SK-N-SH treated with all-trans-retinoic acid at 6 μM for 48 hours (cell line): ENCODE results near the gene CD207.

Experiments
- CREB5 ChIP-seq: fragments of 250-450 bp; sonication (Bioruptor Pico); IDR thresholded peaks from 2 replicates; pipeline ENCODE4 v1.5.1; 2020; ENCODE audit warnings: low read depth, mild to moderate bottlenecking, moderate library complexity
- ESRRG ChIP-seq: fragments of 250-450 bp; sonication (Bioruptor Pico); IDR thresholded peaks from 2 replicates; pipeline ENCODE4 v1.6.1; 2021; ENCODE audit warnings: mild to moderate bottlenecking
- OSR1 ChIP-seq: fragments of 250-450 bp; sonication (Bioruptor Pico); IDR thresholded peaks from 2 replicates; pipeline ENCODE4 v1.8.0; 2022; ENCODE audit warnings: moderate library complexity, mild to moderate bottlenecking, inconsistent platforms
- PATZ1 ChIP-seq: fragments of 250-450 bp; sonication (Bioruptor Pico); IDR thresholded peaks from 2 replicates; pipeline ENCODE4 v1.8.0; 2020; ENCODE audit warnings: mild to moderate bottlenecking, moderate library complexity, borderline replicate concordance
- POU6F1 ChIP-seq: fragments of 250-450 bp; sonication (Bioruptor Pico); IDR thresholded peaks from 2 replicates; pipeline ENCODE4 v1.8.0; 2021; ENCODE audit warnings: low read depth, mild to moderate bottlenecking, moderate library complexity, borderline replicate concordance
- ZC3H10 ChIP-seq: fragments of 250-450 bp; sonication (Bioruptor Pico); IDR thresholded peaks from 2 replicates; pipeline ENCODE4 v1.5.1; 2021; ENCODE audit warnings: mild to moderate bottlenecking, moderate library complexity
- ZFP30 ChIP-seq: fragments of 450-650 bp; formaldehyde crosslinking; IDR thresholded peaks from 2 replicates; pipeline ENCODE4 v1.5.0; 2022; ENCODE audit warnings: mild to moderate bottlenecking, moderate library complexity
- ZNF565 ChIP-seq: fragments of 450-650 bp; formaldehyde crosslinking; conservative IDR thresholded peaks from 2 replicates; pipeline ENCODE4 v1.5.0; 2020; ENCODE audit warnings: low read depth, mild to moderate bottlenecking, moderate library complexity

GRCh38 chr2:70834881-70835280 lies 735 bp downstream of the CD207 start:
- TF ChIP-seq ZC3H10 (CRISPR knock-in tag), result no peak
- no peak for TF ChIP-seq CREB5
- TF ChIP-seq ZFP30 (CRISPR knock-in tag), result no peak
- no peak for TF ChIP-seq PATZ1 (CRISPR knock-in tag)
- no peak for TF ChIP-seq ESRRG (CRISPR knock-in tag)
- no peak for TF ChIP-seq ZNF565 (CRISPR knock-in tag)
- TF ChIP-seq OSR1, result no peak
- TF ChIP-seq POU6F1 (CRISPR knock-in tag), result no peak
